Measurements from ENCODE around the gene SPEM2.

GRCh38 chr17:7441266-7441665 is 15.8 kb downstream of the SPEM2 start:
- no peak for TF ChIP-seq MAX (IDR thresholded peaks at IDR 0.05)
- no peak for TF ChIP-seq RAD21 (conservative IDR thresholded peaks at IDR 0.05 in 1 of 2, IDR thresholded peaks at IDR 0.05 in 1 of 2)
